Measurements from ENCODE around the gene ODC1.

GRCh38 chr2:10438688-10439087, 9.4 kb downstream of the ODC1 start:
- TF ChIP-seq, protein P1, sequence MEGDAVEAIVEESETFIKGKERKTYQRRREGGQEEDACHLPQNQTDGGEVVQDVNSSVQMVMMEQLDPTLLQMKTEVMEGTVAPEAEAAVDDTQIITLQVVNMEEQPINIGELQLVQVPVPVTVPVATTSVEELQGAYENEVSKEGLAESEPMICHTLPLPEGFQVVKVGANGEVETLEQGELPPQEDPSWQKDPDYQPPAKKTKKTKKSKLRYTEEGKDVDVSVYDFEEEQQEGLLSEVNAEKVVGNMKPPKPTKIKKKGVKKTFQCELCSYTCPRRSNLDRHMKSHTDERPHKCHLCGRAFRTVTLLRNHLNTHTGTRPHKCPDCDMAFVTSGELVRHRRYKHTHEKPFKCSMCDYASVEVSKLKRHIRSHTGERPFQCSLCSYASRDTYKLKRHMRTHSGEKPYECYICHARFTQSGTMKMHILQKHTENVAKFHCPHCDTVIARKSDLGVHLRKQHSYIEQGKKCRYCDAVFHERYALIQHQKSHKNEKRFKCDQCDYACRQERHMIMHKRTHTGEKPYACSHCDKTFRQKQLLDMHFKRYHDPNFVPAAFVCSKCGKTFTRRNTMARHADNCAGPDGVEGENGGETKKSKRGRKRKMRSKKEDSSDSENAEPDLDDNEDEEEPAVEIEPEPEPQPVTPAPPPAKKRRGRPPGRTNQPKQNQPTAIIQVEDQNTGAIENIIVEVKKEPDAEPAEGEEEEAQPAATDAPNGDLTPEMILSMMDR (IDR thresholded peaks at IDR 0.05), result no peak
- TF ChIP-seq ZFX (IDR thresholded peaks at IDR 0.05; ENCODE audit: borderline replicate concordance), result no peak
